Lung (tissue), 12 donors: Measurements from ENCODE around the gene PCDH9. TPM values are rescaled to one million over a fixed set of nuclear protein-coding genes. Genes with fewer than 3 reads are reported as not detected.

Experiments used
- ATAC-seq: fragments of 200-7000 bp; cut with Tn5 transposase; one replicate; pipeline ENCODE4 v1.9.1; 2020; ENCODE audit warnings: moderate number of reproducible peaks; ENCODE audit not compliant: insufficient read depth, low FRiP score
- DNase-seq, 3 donors: peaks; one replicate each; pipeline ENCODE4 v3.0.0-alpha.2; 2013 to 2017
- H3K27ac ChIP-seq, 2 donors: one replicate each; pipeline ENCODE4 v1.5.1; 2013; ENCODE audit warnings: mild to moderate bottlenecking in 2 of 2, moderate library complexity in 2 of 2, control low read depth in 1 of 2, inconsistent platforms in 1 of 2, low read depth in 1 of 2, low read length in 1 of 2
- H3K27me3 ChIP-seq, 3 donors: one replicate each; pipeline ENCODE4 v1.5.1; 2013; ENCODE audit warnings: low read length in 2 of 3; ENCODE audit not compliant: control insufficient read depth in 3 of 3, insufficient read depth in 3 of 3
- H3K36me3 ChIP-seq, 4 donors: one replicate each; pipeline ENCODE4 v1.5.1; 2013; ENCODE audit warnings: low read length in 4 of 4, mild to moderate bottlenecking in 1 of 4, moderate library complexity in 1 of 4; ENCODE audit not compliant: control insufficient read depth in 4 of 4, insufficient read depth in 4 of 4
- H3K4me1 ChIP-seq, 5 donors: one replicate each; pipeline ENCODE4 v1.5.1; 2013; ENCODE audit warnings: low read length in 5 of 5, mild to moderate bottlenecking in 2 of 5, moderate library complexity in 1 of 5; ENCODE audit not compliant: control insufficient read depth in 5 of 5, insufficient read depth in 5 of 5
- H3K4me3 ChIP-seq: one replicate; pipeline ENCODE4 v1.5.1; 2013; ENCODE audit warnings: mild to moderate bottlenecking, control low read depth, moderate library complexity
- H3K9ac ChIP-seq, 2 donors: one replicate each; pipeline ENCODE4 v1.5.1; 2013; ENCODE audit warnings: low read length in 2 of 2, control low read depth in 1 of 2; ENCODE audit not compliant: insufficient read depth in 1 of 2
- H3K9me3 ChIP-seq, 4 donors: one replicate each; pipeline ENCODE4 v1.5.1; 2013; ENCODE audit warnings: low read length in 3 of 4, mild to moderate bottlenecking in 1 of 4, moderate library complexity in 1 of 4; ENCODE audit not compliant: control insufficient read depth in 4 of 4, insufficient read depth in 3 of 4
- WGBS, 2 donors: extraction: QIAGEN DNeasy Blood & Tissue Kit; methylation state at CpG; one replicate each; pipeline ENCODE4 v1.1.7; 2013; 5-methylcytosine and 5-hydroxymethylcytosine counted together
- polyA plus RNA-seq, 2 donors: library from polyadenylated mRNA; stranded (reverse); fragments of 200-250 nt; gene quantifications; one replicate each; pipeline ENCODE4 v1.2.1, GENCODE V29; 2013
- total RNA-seq, 2 donors: library from RNA; depleted of rRNA in 1 of 2; stranded (reverse); fragments of >200 nt in 1 of 2; gene quantifications; one replicate each; pipeline ENCODE4 v1.2.1, GENCODE V29; 2014 to 2021
- TF ChIP-seq, protein P1 (sequence below): IDR thresholded peaks from 2 replicates; pipeline ENCODE4 v1.5.1; 2012; ENCODE audit warnings: mild to moderate bottlenecking; ENCODE audit errors: control extremely low read depth, extremely low read depth
- donor health status: control.
- donor health status: control.
- donor health status: Bipolar disorder and iron deficiency.
- donor health status: healthy.
- donor health status: DM: yes; HTN: yes; CAD: no.

PCDH9 gene
- total and polyA plus RNA-seq, 4 donors, result 0.68 to 22.2 (median 4.1) TPM

DNA sequence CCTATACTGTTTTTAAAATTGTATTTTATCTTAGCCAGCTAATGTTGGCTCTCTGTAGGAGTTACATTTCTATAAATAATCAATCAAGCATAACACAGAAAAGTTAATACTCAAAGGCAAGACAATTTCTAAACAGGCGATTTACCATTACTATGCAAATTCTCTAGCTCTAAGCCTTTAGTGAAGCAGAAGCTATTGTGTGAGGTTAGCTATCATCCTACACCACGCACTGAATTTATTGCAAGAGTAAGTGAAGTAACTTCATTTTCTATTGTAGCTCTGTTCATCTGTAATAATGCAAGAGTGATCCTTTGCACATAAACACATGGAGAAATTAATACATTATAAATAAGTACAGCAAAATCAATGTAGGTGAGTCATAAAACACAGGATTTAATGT lies 439.3 kb downstream of the PCDH9 start:
- no peak overlapping the region for H3K4me3 ChIP-seq
- 84 to 92% methylated on average over 2 of the region's 2 CpGs for WGBS, 2 donors
- no peaks in the 10 kb centered on the region for H3K36me3 ChIP-seq
- no peak overlapping the region for H3K9ac ChIP-seq
- TF ChIP-seq, protein P1, sequence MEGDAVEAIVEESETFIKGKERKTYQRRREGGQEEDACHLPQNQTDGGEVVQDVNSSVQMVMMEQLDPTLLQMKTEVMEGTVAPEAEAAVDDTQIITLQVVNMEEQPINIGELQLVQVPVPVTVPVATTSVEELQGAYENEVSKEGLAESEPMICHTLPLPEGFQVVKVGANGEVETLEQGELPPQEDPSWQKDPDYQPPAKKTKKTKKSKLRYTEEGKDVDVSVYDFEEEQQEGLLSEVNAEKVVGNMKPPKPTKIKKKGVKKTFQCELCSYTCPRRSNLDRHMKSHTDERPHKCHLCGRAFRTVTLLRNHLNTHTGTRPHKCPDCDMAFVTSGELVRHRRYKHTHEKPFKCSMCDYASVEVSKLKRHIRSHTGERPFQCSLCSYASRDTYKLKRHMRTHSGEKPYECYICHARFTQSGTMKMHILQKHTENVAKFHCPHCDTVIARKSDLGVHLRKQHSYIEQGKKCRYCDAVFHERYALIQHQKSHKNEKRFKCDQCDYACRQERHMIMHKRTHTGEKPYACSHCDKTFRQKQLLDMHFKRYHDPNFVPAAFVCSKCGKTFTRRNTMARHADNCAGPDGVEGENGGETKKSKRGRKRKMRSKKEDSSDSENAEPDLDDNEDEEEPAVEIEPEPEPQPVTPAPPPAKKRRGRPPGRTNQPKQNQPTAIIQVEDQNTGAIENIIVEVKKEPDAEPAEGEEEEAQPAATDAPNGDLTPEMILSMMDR, result no peak
- DNase-seq (no peak), ATAC-seq (no peak)
- no peaks in the 10 kb centered on the region for H3K4me1 ChIP-seq
- H3K27ac ChIP-seq, result no peak overlapping the region
- no peaks in the 10 kb centered on the region for H3K27me3 ChIP-seq
- H3K9me3 ChIP-seq, result no peaks in the 10 kb centered on the region

DNA sequence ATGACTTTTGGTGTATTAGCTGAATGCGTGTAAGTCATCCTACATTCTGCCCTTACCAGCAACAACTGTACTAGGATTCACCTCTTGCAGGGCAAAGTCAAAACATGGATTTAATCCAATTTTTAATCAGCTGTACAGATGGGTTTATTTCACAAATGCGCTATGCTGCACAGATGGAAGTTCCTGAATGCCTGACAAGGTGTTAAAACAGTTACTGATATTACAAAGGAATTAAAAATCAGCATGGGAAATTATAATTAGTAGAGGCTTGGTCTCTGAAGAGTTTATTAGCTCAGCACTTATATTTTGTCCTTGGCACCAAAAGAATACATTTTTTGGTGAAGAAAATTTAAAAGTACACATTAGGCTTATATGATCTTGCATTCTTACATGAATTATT lies 448.9 kb downstream of the PCDH9 start:
- H3K27ac ChIP-seq, result no peak overlapping the region
- DNase-seq (no peak), ATAC-seq (no peak)
- no peaks in the 10 kb centered on the region for H3K4me1 ChIP-seq
- H3K9me3 ChIP-seq, result no peaks in the 10 kb centered on the region
- H3K27me3 ChIP-seq, result no peaks in the 10 kb centered on the region
- H3K4me3 ChIP-seq, result no peak overlapping the region
- 79 to 87% methylated on average over 2 of the region's 2 CpGs for WGBS, 2 donors
- no peak overlapping the region for H3K9ac ChIP-seq
- no peaks in the 10 kb centered on the region for H3K36me3 ChIP-seq
- TF ChIP-seq, protein P1, result no peak

DNA sequence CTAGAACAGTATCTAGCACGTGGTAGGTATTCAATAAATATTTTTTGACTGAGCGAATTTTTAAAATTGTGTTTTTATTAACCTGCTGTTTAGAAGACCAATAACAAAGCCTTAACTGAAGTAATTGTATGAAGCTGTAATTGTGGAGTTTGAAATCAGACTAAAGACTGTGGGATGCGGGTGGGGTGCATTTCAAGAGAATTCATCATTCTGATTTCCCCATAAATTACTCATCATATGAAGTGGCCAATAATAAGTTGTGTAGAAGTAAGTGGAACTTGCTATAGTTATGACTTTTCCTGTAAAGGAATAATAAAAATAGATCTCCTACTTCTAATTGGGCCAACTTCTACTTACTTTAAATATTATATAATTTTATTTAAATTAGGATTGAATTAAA lies 449.3 kb downstream of the PCDH9 start:
- DNase-seq (no peak), ATAC-seq (no peak)
- H3K36me3 ChIP-seq, result no peaks in the 10 kb centered on the region
- no peak overlapping the region for H3K27ac ChIP-seq
- H3K4me3 ChIP-seq, result no peak overlapping the region
- TF ChIP-seq, protein P1, result no peak
- 82 to 87% methylated on average over 3 of the region's 3 CpGs for WGBS, 2 donors
- H3K9me3 ChIP-seq, result no peaks in the 10 kb centered on the region
- no peak overlapping the region for H3K9ac ChIP-seq
- no peaks in the 10 kb centered on the region for H3K4me1 ChIP-seq
- H3K27me3 ChIP-seq, result no peaks in the 10 kb centered on the region

DNA sequence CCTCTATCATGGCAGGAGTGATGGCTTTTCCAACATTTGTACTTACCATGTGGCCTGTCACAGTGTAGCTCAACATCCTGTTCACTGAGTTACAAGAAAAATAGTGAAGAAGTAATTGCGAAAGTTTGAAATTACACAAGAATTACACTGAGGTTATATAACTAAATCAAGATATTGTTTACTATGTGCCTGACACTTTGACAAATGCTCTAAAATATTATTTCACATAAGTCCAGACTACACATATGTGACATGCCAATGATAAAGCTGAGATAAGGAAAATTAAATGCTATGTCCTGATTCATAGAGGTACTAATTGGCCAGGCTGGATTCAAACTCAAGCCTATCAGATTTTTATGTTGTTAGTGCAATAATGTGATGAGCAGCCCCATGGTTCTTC lies 451.7 kb downstream of the PCDH9 start:
- TF ChIP-seq, protein P1, result no peak
- Histone ChIP-seq H3K36me3 (no peaks in the 10 kb centered on the region), H3K9ac (no peak overlapping the region), H3K27me3 (no peaks in the 10 kb centered on the region), H3K9me3 (no peaks in the 10 kb centered on the region), H3K4me1 (no peaks in the 10 kb centered on the region), H3K27ac (no peak overlapping the region), H3K4me3 (no peak overlapping the region)
- WGBS, 2 donors, result 78 to 90% methylated on average over 1 of the region's 1 CpG
- ATAC-seq (no peak), DNase-seq (peak in 1 of 3 donors; percentile 4)
